Ishikawa (cell line): ENCODE data around the gene GPR35.

ENCODE experiments used
- CEBPB ChIP-seq: IDR thresholded peaks from 2 replicates; pipeline ENCODE4 v1.6.1; 2012
- CREB1 ChIP-seq: IDR thresholded peaks from 2 replicates; pipeline ENCODE4 v1.6.1; 2012; ENCODE audit warnings: low read depth
- EGR1 ChIP-seq: IDR thresholded peaks from 2 replicates; pipeline ENCODE4 v1.6.1; 2012
- EP300 ChIP-seq: IDR thresholded peaks from 2 replicates; pipeline ENCODE4 v1.6.1; 2012; ENCODE audit warnings: borderline replicate concordance
- FOXM1 ChIP-seq: IDR thresholded peaks from 2 replicates; pipeline ENCODE4 v1.6.1; 2012; ENCODE audit warnings: low read depth, borderline replicate concordance
- NFIC ChIP-seq: IDR thresholded peaks from 2 replicates; pipeline ENCODE4 v1.6.1; 2012
- RAD21 ChIP-seq: IDR thresholded peaks from 2 replicates; pipeline ENCODE4 v1.6.1; 2012; ENCODE audit warnings: low read depth
- TAF1 ChIP-seq: IDR thresholded peaks from 2 replicates; pipeline ENCODE4 v1.6.1; 2012; ENCODE audit warnings: low read depth, mild to moderate bottlenecking
- TCF12 ChIP-seq: IDR thresholded peaks from 2 replicates; pipeline ENCODE4 v1.6.1; 2012; ENCODE audit warnings: low read depth
- TEAD4 ChIP-seq: IDR thresholded peaks from 2 replicates; pipeline ENCODE4 v1.6.1; 2012
- YY1 ChIP-seq: IDR thresholded peaks from 2 replicates; pipeline ENCODE4 v1.6.1; 2012; ENCODE audit warnings: low read depth
- ZBTB7A ChIP-seq: IDR thresholded peaks from 2 replicates; pipeline ENCODE4 v1.6.1; 2012; ENCODE audit warnings: low read depth
- TF ChIP-seq, protein P1 (sequence below): IDR thresholded peaks from 2 replicates; pipeline ENCODE4 v1.6.1; 2012
- TF ChIP-seq, protein P2 (sequence below): IDR thresholded peaks from 2 replicates; pipeline ENCODE4 v1.6.1; 2012
- TF ChIP-seq, protein P3 (sequence below): IDR thresholded peaks from 2 replicates; pipeline ENCODE4 v1.6.1; 2012; ENCODE audit warnings: low read depth, mild to moderate bottlenecking

Gene GPR35

DNA sequence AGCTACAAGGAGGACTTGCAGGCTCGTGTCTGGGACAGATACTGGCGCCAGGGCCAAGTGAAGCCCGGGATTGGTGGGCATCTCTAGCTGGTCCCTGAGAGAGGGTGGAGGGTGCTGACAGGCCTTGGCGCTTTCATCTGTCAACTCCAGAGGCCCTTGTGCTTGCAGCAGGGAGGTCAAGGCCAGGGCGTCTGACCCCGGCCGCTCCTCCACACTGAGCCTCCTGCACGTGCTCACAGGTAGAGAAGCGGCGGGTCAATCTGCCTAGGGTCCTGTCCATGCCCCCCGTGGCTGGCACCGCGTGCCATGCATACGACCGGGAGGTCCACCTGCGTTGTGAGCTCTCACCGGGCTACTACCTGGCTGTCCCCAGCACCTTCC, 29.2 kb upstream of the GPR35 start:
- TF ChIP-seq EGR1 (no peak), TAF1 (no peak), YY1 (no peak), EP300 (no peak), CEBPB (no peak), NFIC (no peak), FOXM1 (no peak)
- TF ChIP-seq, protein P1, sequence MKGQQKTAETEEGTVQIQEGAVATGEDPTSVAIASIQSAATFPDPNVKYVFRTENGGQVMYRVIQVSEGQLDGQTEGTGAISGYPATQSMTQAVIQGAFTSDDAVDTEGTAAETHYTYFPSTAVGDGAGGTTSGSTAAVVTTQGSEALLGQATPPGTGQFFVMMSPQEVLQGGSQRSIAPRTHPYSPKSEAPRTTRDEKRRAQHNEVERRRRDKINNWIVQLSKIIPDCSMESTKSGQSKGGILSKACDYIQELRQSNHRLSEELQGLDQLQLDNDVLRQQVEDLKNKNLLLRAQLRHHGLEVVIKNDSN = no peak

DNA sequence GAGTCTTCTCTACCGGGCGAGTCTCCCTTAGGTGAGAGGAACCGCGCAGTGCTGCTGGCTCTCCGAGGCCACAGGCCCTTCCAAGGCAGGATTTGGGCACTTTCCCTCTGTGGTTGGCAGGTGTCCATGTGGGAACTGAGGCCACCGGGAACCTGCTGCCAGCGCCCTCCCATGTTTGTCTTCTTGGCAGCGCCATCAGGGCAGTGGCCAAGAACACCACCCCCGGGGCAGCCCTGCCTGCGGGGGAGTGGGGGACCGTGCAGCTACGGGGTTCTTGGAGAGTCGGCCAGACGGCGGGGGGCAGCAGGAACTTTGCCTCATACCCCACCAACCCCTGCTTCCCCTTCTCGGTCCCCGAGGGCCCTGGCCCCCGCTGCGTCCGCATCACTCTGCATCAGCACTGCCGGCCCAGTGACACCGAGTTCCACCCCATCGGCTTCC, 28.8 kb upstream of the GPR35 start:
- TF ChIP-seq, protein P1 = no peak
- TF ChIP-seq NFIC (no peak), CREB1 (no peak), TEAD4 (no peak), ZBTB7A (no peak), CEBPB (no peak), TCF12 (no peak), RAD21 (no peak), EGR1 (no peak), EP300 (no peak), YY1 (no peak), FOXM1 (no peak), TAF1 (no peak)
- TF ChIP-seq, protein P2, sequence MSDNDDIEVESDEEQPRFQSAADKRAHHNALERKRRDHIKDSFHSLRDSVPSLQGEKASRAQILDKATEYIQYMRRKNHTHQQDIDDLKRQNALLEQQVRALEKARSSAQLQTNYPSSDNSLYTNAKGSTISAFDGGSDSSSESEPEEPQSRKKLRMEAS = no peak
- TF ChIP-seq, protein P3, sequence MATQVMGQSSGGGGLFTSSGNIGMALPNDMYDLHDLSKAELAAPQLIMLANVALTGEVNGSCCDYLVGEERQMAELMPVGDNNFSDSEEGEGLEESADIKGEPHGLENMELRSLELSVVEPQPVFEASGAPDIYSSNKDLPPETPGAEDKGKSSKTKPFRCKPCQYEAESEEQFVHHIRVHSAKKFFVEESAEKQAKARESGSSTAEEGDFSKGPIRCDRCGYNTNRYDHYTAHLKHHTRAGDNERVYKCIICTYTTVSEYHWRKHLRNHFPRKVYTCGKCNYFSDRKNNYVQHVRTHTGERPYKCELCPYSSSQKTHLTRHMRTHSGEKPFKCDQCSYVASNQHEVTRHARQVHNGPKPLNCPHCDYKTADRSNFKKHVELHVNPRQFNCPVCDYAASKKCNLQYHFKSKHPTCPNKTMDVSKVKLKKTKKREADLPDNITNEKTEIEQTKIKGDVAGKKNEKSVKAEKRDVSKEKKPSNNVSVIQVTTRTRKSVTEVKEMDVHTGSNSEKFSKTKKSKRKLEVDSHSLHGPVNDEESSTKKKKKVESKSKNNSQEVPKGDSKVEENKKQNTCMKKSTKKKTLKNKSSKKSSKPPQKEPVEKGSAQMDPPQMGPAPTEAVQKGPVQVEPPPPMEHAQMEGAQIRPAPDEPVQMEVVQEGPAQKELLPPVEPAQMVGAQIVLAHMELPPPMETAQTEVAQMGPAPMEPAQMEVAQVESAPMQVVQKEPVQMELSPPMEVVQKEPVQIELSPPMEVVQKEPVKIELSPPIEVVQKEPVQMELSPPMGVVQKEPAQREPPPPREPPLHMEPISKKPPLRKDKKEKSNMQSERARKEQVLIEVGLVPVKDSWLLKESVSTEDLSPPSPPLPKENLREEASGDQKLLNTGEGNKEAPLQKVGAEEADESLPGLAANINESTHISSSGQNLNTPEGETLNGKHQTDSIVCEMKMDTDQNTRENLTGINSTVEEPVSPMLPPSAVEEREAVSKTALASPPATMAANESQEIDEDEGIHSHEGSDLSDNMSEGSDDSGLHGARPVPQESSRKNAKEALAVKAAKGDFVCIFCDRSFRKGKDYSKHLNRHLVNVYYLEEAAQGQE = no peak

DNA sequence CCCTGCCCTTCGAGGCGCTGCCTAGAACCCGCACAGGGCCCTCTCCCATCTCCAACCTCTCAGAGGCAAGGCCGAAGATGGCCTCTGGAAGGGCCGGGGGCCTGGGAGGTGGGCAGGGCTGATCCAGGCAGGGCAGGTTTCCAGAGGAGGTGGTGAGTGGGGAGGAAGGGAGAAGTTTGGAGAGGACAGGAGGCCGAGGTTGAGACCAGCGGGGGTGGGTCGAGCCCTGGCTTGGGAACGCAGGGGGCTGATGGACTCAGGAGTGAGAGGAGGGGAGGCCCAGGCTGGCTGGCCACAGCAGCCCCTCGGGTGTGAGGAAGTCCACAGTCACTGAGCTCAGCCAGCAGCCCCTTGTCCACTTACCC, 28.2 kb upstream of the GPR35 start:
- TF ChIP-seq TAF1 = no peak
- TF ChIP-seq TEAD4 = no peak
- no peak for TF ChIP-seq FOXM1
- TF ChIP-seq, protein P3 = no peak
- TF ChIP-seq, protein P2 = no peak
- TF ChIP-seq CEBPB = no peak
- TF ChIP-seq EGR1 = no peak
- no peak for TF ChIP-seq ZBTB7A
- TF ChIP-seq RAD21 = no peak
- TF ChIP-seq TCF12 = no peak
- no peak for TF ChIP-seq EP300
- no peak for TF ChIP-seq CREB1
- TF ChIP-seq, protein P1 = no peak
- no peak for TF ChIP-seq NFIC
- no peak for TF ChIP-seq YY1

DNA sequence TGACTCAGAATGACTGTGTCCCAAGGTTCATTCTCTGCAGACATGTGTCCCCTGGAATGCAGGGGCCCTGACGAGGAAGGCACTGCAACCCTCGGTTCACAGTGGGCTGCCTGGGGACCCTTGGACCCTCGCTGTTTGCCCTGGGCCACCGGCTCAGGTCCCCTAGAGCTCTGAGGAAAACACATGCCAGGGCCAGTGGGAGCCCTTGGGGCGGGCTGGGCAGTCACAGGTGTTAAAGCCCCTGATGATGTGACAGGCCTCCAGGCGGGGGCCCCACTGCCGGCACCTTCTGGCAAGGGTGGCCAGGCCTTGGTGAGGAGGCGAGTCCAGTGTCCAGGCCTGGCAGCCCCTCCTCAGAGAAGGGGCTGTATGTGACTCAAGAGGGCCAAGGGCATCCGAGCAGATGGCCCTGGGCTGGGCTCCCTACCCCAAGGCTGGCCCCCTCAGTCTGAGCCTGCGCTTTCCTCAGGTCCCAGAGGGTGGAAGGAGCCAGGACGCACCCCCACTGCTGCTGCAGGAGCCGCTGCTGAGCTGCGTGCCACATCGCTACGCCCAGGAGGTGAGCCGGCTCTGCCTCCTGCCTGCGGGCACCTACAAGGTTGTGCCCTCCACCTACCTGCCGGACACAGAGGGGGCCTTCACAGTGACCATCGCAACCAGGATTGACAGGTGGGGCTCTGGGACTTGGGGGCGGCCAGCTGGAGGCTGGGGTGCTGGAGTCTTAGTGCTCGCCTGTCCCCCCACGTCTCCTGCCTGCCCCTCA, 27.7 kb upstream of the GPR35 start:
- TF ChIP-seq CREB1 (no peak), FOXM1 (no peak), YY1 (no peak), ZBTB7A (no peak), EP300 (no peak), NFIC (no peak)
- TF ChIP-seq, protein P2 = no peak
- TF ChIP-seq, protein P3 = no peak
